MM.1S (cell line): Measurements from ENCODE around the gene CFAP99.

ENCODE experiments used
- EZH2 ChIP-seq: fragments of 300-600 bp; sonication (generic); optimal IDR thresholded peaks from 2 replicates; pipeline ENCODE3; 2017; ENCODE audit warnings: low read depth, mild to moderate bottlenecking, antibody characterized with exemption, low read length, mixed read lengths
- EZH2phosphoT487 ChIP-seq: fragments of 300-600 bp; sonication (generic); IDR thresholded peaks from 2 replicates; pipeline ENCODE4 v1.6.1; 2018; ENCODE audit warnings: antibody characterized with exemption, low read length
- TF ChIP-seq, protein P1 (sequence below): fragments of 300-600 bp; sonication (generic); IDR thresholded peaks from 2 replicates; pipeline ENCODE4 v1.5.1; 2016; ENCODE audit warnings: antibody characterized with exemption, low read length, mixed read lengths

- TF ChIP-seq EZH2phosphoT487 (no peak), EZH2 (no peak)
- TF ChIP-seq, protein P1, sequence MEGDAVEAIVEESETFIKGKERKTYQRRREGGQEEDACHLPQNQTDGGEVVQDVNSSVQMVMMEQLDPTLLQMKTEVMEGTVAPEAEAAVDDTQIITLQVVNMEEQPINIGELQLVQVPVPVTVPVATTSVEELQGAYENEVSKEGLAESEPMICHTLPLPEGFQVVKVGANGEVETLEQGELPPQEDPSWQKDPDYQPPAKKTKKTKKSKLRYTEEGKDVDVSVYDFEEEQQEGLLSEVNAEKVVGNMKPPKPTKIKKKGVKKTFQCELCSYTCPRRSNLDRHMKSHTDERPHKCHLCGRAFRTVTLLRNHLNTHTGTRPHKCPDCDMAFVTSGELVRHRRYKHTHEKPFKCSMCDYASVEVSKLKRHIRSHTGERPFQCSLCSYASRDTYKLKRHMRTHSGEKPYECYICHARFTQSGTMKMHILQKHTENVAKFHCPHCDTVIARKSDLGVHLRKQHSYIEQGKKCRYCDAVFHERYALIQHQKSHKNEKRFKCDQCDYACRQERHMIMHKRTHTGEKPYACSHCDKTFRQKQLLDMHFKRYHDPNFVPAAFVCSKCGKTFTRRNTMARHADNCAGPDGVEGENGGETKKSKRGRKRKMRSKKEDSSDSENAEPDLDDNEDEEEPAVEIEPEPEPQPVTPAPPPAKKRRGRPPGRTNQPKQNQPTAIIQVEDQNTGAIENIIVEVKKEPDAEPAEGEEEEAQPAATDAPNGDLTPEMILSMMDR = no peak
Measured at GRCh38 chr4:2445571-2445970, 26.8 kb downstream of the CFAP99 start.
